Measurements from ENCODE around the gene SHKBP1. TPM values are rescaled to one million over a fixed set of nuclear protein-coding genes. Genes with fewer than 3 reads are reported as not detected.

SHKBP1 gene
- total and polyA plus RNA-seq, 4 donors: 10.1 to 22.9 (median 15.4) TPM

GRCh38 chr19:40533508-40533907 is 43.2 kb upstream of the SHKBP1 start:
- Histone ChIP-seq H3K27me3 (ENCODE audit: control insufficient read depth in 4 of 4, insufficient read depth in 4 of 4, low read length in 3 of 4) (no peaks in the 10 kb centered on the region), H3K9ac (ENCODE audit: low read depth in 1 of 2, low read length in 2 of 2) (no peak overlapping the region), H3K9me3 (ENCODE audit: control insufficient read depth in 4 of 4, low read length in 3 of 4) (peaks cover 0 to 6% (median under 1%) of the 10 kb centered on the region in 4 donors), H3K4me3 (ENCODE audit: low read depth in 1 of 3, low read length in 3 of 3) (no peak overlapping the region), H3K36me3 (ENCODE audit: control insufficient read depth in 4 of 4, insufficient read depth in 3 of 4, low read depth in 1 of 4, low read length in 3 of 4) (no peaks in the 10 kb centered on the region), H3K27ac (ENCODE audit: low read depth in 1 of 2, low read length in 2 of 2) (no peak overlapping the region), H3K4me1 (ENCODE audit: control insufficient read depth in 4 of 4, insufficient read depth in 4 of 4, low read length in 3 of 4) (peaks cover 0 to 9% (median 5%) of the 10 kb centered on the region in 4 donors)
- WGBS: 84% methylated on average over 2 of the region's 2 CpGs
- TF ChIP-seq NR2F2 (IDR thresholded peaks at IDR 0.05) (no peak), RXRA (IDR thresholded peaks at IDR 0.05) (no peak), ATF3 (IDR thresholded peaks at IDR 0.05) (no peak), CTCF (IDR thresholded peaks at IDR 0.05; ENCODE audit: low read depth, low read length, missing input control) (no peak), FOXA2 (IDR thresholded peaks at IDR 0.05) (no peak), YY1 (IDR thresholded peaks at IDR 0.05) (no peak), HNF4A (conservative IDR thresholded peaks at IDR 0.05) (no peak), TAF1 (conservative IDR thresholded peaks at IDR 0.05) (no peak)
- DNase-seq (ENCODE audit: low spot score): no peak

GRCh38 chr19:40534148-40534547 is 42.5 kb upstream of the SHKBP1 start:
- no peak for DNase-seq (ENCODE audit: low spot score)
- H3K9ac ChIP-seq (ENCODE audit: low read depth in 1 of 2, low read length in 2 of 2): no peak overlapping the region
- TF ChIP-seq EGR1 (IDR thresholded peaks at IDR 0.05; ENCODE audit: low read depth in 2 of 2): no peak
- no peak for TF ChIP-seq CTCF (IDR thresholded peaks at IDR 0.05; ENCODE audit: low read depth, low read length, missing input control)
- TF ChIP-seq JUND (IDR thresholded peaks at IDR 0.05): no peak
- TF ChIP-seq FOXA2 (IDR thresholded peaks at IDR 0.05): no peak
- TF ChIP-seq SP1 (IDR thresholded peaks at IDR 0.05): no peak
- no peak for TF ChIP-seq TAF1 (conservative IDR thresholded peaks at IDR 0.05)
- TF ChIP-seq HNF4A (conservative IDR thresholded peaks at IDR 0.05): no peak
- no peak for TF ChIP-seq RXRA (IDR thresholded peaks at IDR 0.05)
- TF ChIP-seq NR2F2 (IDR thresholded peaks at IDR 0.05): no peak
- TF ChIP-seq HNF4G (IDR thresholded peaks at IDR 0.05): no peak
- TF ChIP-seq ATF3 (IDR thresholded peaks at IDR 0.05): no peak
- no peak for TF ChIP-seq REST (IDR thresholded peaks at IDR 0.05)
- TF ChIP-seq RAD21 (IDR thresholded peaks at IDR 0.05): no peak
- no peak for TF ChIP-seq FOXA1 (IDR thresholded peaks at IDR 0.05)
- no peak for TF ChIP-seq MAX (IDR thresholded peaks at IDR 0.05)
- TF ChIP-seq GABPA (IDR thresholded peaks at IDR 0.05 in 1 of 2, conservative IDR thresholded peaks at IDR 0.05 in 1 of 2): no peak
- no peak overlapping the region for H3K27ac ChIP-seq (ENCODE audit: low read depth in 1 of 2, low read length in 2 of 2)
- no peak overlapping the region for H3K4me3 ChIP-seq (ENCODE audit: low read depth in 1 of 3, low read length in 3 of 3)
- H3K36me3 ChIP-seq (ENCODE audit: control insufficient read depth in 4 of 4, insufficient read depth in 3 of 4, low read depth in 1 of 4, low read length in 3 of 4): no peaks in the 10 kb centered on the region
- 83% methylated on average over 4 of the region's 4 CpGs for WGBS
- H3K9me3 ChIP-seq (ENCODE audit: control insufficient read depth in 4 of 4, low read length in 3 of 4): peaks cover 0 to 6% (median under 1%) of the 10 kb centered on the region in 4 donors
- H3K27me3 ChIP-seq (ENCODE audit: control insufficient read depth in 4 of 4, insufficient read depth in 4 of 4, low read length in 3 of 4): no peaks in the 10 kb centered on the region
- peaks cover 0 to 8% (median 5%) of the 10 kb centered on the region in 4 donors for H3K4me1 ChIP-seq (ENCODE audit: control insufficient read depth in 4 of 4, insufficient read depth in 4 of 4, low read length in 3 of 4)
